Measurements from ENCODE around the gene FAM151A. TPM values are rescaled to one million over a fixed set of nuclear protein-coding genes. Genes with fewer than 3 reads are reported as not detected.

The FAM151A gene
- total and polyA plus RNA-seq, 2 of the 13 experiments (the other 11 are each of a cell fraction or from before 2014, with no cell fraction given), result 0.29 to 3.6 TPM

DNA sequence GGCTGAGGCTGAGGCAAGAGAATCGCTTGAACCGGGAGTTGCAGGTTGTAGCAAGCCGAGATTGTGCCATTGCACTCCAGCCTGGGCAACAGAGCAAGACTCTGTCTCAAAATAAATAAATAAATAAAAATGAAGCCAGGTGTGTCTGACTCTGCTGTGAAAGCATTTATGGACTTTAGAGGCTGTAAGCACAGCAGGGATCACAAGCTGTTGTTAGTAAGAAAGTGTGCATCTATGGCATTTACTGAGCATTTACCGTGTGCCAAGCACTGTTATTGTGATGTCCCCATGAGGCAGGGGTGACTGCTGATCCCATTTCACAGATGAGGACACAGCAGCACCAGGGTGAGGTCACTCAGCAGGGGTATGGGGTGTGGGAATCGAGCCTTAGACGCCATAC, 20.1 kb downstream of the FAM151A start:
- no peak overlapping the region for H3K4me3 ChIP-seq (replicated peaks in 1 of 3; ENCODE audit: insufficient read depth in 1 of 3, low read depth in 2 of 3, low read length in 3 of 3)
- FAIRE-seq (no peak), ATAC-seq (no peak), DNase-seq (ENCODE audit: low spot score) (no peak)
- no peak overlapping the region for H2AFZ ChIP-seq (ENCODE audit: low read length)
- no TSS peak for BruUV-seq (replicated peaks)
- no peak overlapping the region for H3K9ac ChIP-seq (ENCODE audit: insufficient read depth, low read depth, low read length)
- no peaks in the 10 kb centered on the region for H4K20me1 ChIP-seq (ENCODE audit: insufficient read depth, low read length)
- ChIA-PET POLR2A (no interaction called here), CTCF (ENCODE audit: low intra/inter-chr PET ratio, low total read pairs) (no interaction called here)
- H3K27me3 ChIP-seq (ENCODE audit: control insufficient read depth in 1 of 2, insufficient read depth in 2 of 2, low read length in 2 of 2), result no peaks in the 10 kb centered on the region
- peak; percentile 11; the same call in 1 of the 2 replicates for TF ChIP-seq ZNF629 (CRISPR knock-in tag; conservative IDR thresholded peaks at IDR 0.05)
- TF ChIP-seq, protein P1, sequence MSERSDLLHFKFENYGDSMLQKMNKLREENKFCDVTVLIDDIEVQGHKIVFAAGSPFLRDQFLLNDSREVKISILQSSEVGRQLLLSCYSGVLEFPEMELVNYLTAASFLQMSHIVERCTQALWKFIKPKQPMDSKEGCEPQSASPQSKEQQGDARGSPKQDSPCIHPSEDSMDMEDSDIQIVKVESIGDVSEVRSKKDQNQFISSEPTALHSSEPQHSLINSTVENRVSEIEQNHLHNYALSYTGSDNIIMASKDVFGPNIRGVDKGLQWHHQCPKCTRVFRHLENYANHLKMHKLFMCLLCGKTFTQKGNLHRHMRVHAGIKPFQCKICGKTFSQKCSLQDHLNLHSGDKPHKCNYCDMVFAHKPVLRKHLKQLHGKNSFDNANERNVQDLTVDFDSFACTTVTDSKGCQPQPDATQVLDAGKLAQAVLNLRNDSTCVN (CRISPR knock-in tag; IDR thresholded peaks at IDR 0.05; ENCODE audit: borderline replicate concordance), result no peak
- WGBS (ENCODE audit: low lambda C conversion rate), result 77% methylated on average over 6 of the region's 6 CpGs
- peaks cover 14% of the 10 kb centered on the region for H3K4me1 ChIP-seq (ENCODE audit: insufficient read depth, low read length)
- H3K79me2 ChIP-seq (ENCODE audit: insufficient read depth, low read length), result no peaks in the 10 kb centered on the region
- H3K9me3 ChIP-seq (ENCODE audit: low read length), result no peaks in the 10 kb centered on the region
- no peak overlapping the region for H3K27ac ChIP-seq (ENCODE audit: extremely low read length, insufficient read depth, low read length)
- in situ Hi-C loops (cut with HindIII; ENCODE audit: extremely low pct_ligation_motif_present, low pct_unique_long_range_greater_than_20kb), result no loop called here
- intact Hi-C loops (cut with micrococcal nuclease; ENCODE audit: unreplicated experiment), result no loop called here
- no peak overlapping the region for H3K4me2 ChIP-seq (ENCODE audit: low read depth, low read length)
- no peaks in the 10 kb centered on the region for H3K36me3 ChIP-seq (replicated peaks in 1 of 2; ENCODE audit: control insufficient read depth in 1 of 2, insufficient read depth in 2 of 2, low read length in 2 of 2)

DNA sequence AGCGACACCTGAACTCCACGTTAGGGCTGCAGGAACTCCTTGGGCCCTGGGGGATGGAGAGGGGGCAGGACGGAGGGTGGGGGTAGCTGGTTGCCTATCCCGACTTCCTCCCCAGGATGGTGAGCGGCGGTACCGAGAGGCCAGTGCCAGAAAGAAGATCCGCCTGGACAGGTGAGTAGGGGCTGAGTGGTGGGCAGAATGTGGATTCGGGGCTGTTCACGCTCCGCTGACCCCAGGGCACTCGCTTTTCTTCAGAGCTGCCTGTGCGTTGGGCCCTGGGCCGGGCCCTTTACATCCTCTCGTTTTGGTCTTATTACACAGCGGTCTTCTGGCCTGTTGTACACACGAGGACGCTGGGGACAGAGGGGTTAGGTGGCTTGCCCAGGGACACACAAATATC, 20.8 kb downstream of the FAM151A start:
- Histone ChIP-seq H4K20me1 (ENCODE audit: insufficient read depth, low read length) (no peaks in the 10 kb centered on the region), H3K4me3 (replicated peaks in 1 of 3; ENCODE audit: insufficient read depth in 1 of 3, low read depth in 2 of 3, low read length in 3 of 3) (no peak overlapping the region), H3K9ac (ENCODE audit: insufficient read depth, low read depth, low read length) (no peak overlapping the region), H3K27me3 (ENCODE audit: control insufficient read depth in 1 of 2, insufficient read depth in 2 of 2, low read length in 2 of 2) (no peaks in the 10 kb centered on the region), H3K27ac (ENCODE audit: extremely low read length, insufficient read depth, low read length) (no peak overlapping the region), H3K36me3 (replicated peaks in 1 of 2; ENCODE audit: control insufficient read depth in 1 of 2, insufficient read depth in 2 of 2, low read length in 2 of 2) (no peaks in the 10 kb centered on the region), H2AFZ (ENCODE audit: low read length) (no peak overlapping the region), H3K9me3 (ENCODE audit: low read length) (no peaks in the 10 kb centered on the region), H3K4me2 (ENCODE audit: low read depth, low read length) (no peak overlapping the region), H3K79me2 (ENCODE audit: insufficient read depth, low read length) (no peaks in the 10 kb centered on the region), H3K4me1 (ENCODE audit: insufficient read depth, low read length) (peaks cover 14% of the 10 kb centered on the region)
- CTCF ChIA-PET (ENCODE audit: low intra/inter-chr PET ratio, low total read pairs), result no interaction called here
- BruUV-seq (replicated peaks), result no TSS peak
- in situ Hi-C loops (cut with HindIII; ENCODE audit: extremely low pct_ligation_motif_present, low pct_unique_long_range_greater_than_20kb) (no loop called here), intact Hi-C loops (cut with micrococcal nuclease; ENCODE audit: unreplicated experiment) (no loop called here)
- TF ChIP-seq, protein P2, sequence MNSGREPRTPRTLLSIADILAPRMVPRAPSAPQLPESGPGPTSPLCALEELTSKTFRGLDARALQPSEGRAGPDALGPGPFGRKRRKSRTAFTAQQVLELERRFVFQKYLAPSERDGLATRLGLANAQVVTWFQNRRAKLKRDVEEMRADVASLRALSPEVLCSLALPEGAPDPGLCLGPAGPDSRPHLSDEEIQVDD (CRISPR knock-in tag; IDR thresholded peaks at IDR 0.05; ENCODE audit: borderline replicate concordance), result no peak
- TF ChIP-seq MED1 (CRISPR knock-in tag; IDR thresholded peaks at IDR 0.05), result no peak
- WGBS (ENCODE audit: low lambda C conversion rate), result 95% methylated on average over 18 of the region's 18 CpGs
- no peak for ATAC-seq
- no peak for DNase-seq (ENCODE audit: low spot score)
- no peak for FAIRE-seq
- POLR2A ChIA-PET, result no interaction called here

Data from HepG2 (cell line).